Left ventricle myocardium inferior (tissue), 1 donor: ENCODE results near the gene R3HCC1L. TPM values are rescaled to one million over a fixed set of nuclear protein-coding genes. Genes with fewer than 3 reads are reported as not detected.

Experiments used
- DNase-seq: peaks from one replicate; pipeline ENCODE4 v3.0.0-alpha.2; 2020
- H3K27ac ChIP-seq: fragments of 200-600 bp; replicated peaks from 2 replicates; pipeline ENCODE4 v1.8.0; 2021
- H3K27me3 ChIP-seq: fragments of 200-600 bp; 2 replicates; pipeline ENCODE4 v1.8.0; 2021; ENCODE audit warnings: low read depth
- H3K36me3 ChIP-seq: fragments of 200-600 bp; 2 replicates; pipeline ENCODE4 v1.8.0; 2021
- H3K4me1 ChIP-seq: fragments of 200-600 bp; 2 replicates; pipeline ENCODE4 v1.8.0; 2021
- H3K4me3 ChIP-seq: fragments of 200-600 bp; 2 replicates; pipeline ENCODE4 v1.8.0; 2021; ENCODE audit warnings: mild to moderate bottlenecking, moderate library complexity
- H3K9me3 ChIP-seq: fragments of 200-600 bp; replicated peaks from 2 replicates; pipeline ENCODE4 v1.8.0; 2021
- intact Hi-C: fragments of 100-400 bp; cut with micrococcal nuclease; formaldehyde crosslinking; loops from one replicate; pipeline ENCODE4 v1.11.0; 2022
- total RNA-seq: library from RNA; stranded (reverse); fragmentation: NEBNext Ultra II Directional; extraction: Animal tissue kit (Norgen Biotek cat#: 25700); gene quantifications from one replicate; pipeline ENCODE4 v1.2.1, GENCODE V29; 2021
- TF ChIP-seq, protein P1 (sequence below): fragments of 200-600 bp; IDR thresholded peaks from 2 replicates; pipeline ENCODE4 v1.8.0; 2021; ENCODE audit warnings: antibody characterized with exemption, mild to moderate bottlenecking, borderline replicate concordance
- donor health status: DM: no; HTN: yes; CAD: no; lungs with severe emphysema.

R3HCC1L gene
- total RNA-seq, 1 donor from 2014 or later = 5.9 TPM

DNA sequence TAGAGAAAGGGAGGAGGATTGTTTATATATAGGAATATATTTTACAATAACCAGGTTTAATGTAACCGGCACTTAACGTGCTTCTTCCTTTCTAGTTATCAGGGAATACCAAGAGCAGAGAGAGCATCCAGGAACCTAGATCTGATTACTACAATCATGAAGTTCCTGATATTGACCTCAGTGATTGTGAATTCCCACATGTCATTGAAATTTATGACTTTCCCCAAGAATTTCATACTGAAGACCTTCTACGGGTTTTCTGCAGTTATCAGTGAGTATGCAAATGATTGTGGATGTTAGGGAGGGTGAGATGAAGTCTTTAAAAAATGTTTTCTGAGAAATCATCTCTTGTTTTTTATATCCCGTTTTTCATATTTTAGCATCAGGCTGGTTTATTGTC lies 97.0 kb downstream of the R3HCC1L start:
- no peak overlapping the region for H3K27ac ChIP-seq
- no peak for DNase-seq
- H3K4me1 ChIP-seq = no peaks in the 10 kb centered on the region
- TF ChIP-seq, protein P1, sequence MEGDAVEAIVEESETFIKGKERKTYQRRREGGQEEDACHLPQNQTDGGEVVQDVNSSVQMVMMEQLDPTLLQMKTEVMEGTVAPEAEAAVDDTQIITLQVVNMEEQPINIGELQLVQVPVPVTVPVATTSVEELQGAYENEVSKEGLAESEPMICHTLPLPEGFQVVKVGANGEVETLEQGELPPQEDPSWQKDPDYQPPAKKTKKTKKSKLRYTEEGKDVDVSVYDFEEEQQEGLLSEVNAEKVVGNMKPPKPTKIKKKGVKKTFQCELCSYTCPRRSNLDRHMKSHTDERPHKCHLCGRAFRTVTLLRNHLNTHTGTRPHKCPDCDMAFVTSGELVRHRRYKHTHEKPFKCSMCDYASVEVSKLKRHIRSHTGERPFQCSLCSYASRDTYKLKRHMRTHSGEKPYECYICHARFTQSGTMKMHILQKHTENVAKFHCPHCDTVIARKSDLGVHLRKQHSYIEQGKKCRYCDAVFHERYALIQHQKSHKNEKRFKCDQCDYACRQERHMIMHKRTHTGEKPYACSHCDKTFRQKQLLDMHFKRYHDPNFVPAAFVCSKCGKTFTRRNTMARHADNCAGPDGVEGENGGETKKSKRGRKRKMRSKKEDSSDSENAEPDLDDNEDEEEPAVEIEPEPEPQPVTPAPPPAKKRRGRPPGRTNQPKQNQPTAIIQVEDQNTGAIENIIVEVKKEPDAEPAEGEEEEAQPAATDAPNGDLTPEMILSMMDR = no peak
- intact Hi-C loops = no loop called here
- H3K36me3 ChIP-seq = peaks cover 24% of the 10 kb centered on the region
- peaks cover 6% of the 10 kb centered on the region for H3K9me3 ChIP-seq
- H3K4me3 ChIP-seq = no peak overlapping the region
- no peaks in the 10 kb centered on the region for H3K27me3 ChIP-seq

- peaks cover 56% of the 10 kb centered on the region for H3K36me3 ChIP-seq
- H3K9me3 ChIP-seq = no peaks in the 10 kb centered on the region
- H3K4me1 ChIP-seq = no peaks in the 10 kb centered on the region
- DNase-seq = no peak
- H3K27me3 ChIP-seq = no peaks in the 10 kb centered on the region
- no peak overlapping the region for H3K27ac ChIP-seq
- intact Hi-C loops = no loop called here
- no peak overlapping the region for H3K4me3 ChIP-seq
- TF ChIP-seq, protein P1 = no peak
Measured at GRCh38 chr10:98235846-98236245, 101.4 kb downstream of the R3HCC1L start.

DNA sequence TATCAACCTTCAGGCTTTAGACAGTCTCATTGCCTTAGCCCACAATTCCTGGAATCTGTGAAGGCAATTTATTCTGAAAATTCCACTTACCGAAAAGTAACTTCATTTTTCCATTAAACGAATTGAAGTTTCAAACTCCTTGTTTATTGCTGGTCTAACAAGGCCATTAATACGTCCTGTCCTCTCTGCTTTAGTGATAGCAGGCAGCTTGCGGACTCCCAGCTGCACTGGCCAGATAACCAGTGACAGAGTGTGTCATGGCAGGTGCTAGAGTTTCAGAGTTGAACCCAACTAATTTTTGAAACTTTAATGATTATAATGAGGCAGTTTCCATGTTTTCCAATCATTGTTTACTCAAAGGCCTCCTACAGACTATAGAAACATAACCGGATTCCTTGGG lies 102.4 kb downstream of the R3HCC1L start:
- Histone ChIP-seq H3K4me3 (no peak overlapping the region), H3K27ac (no peak overlapping the region), H3K27me3 (no peaks in the 10 kb centered on the region), H3K9me3 (no peaks in the 10 kb centered on the region), H3K4me1 (no peaks in the 10 kb centered on the region), H3K36me3 (peaks cover 51% of the 10 kb centered on the region)
- TF ChIP-seq, protein P1 = no peak
- DNase-seq = no peak
- intact Hi-C loops = no loop called here

GRCh38 chr10:98238391-98238790 lies 103.9 kb downstream of the R3HCC1L start:
- peaks cover 48% of the 10 kb centered on the region for H3K36me3 ChIP-seq

GRCh38 chr10:98240524-98240923 lies 106.1 kb downstream of the R3HCC1L start:
- intact Hi-C loops = no loop called here
- no peaks in the 10 kb centered on the region for H3K9me3 ChIP-seq
- H3K4me3 ChIP-seq = no peak overlapping the region
- H3K27ac ChIP-seq = no peak overlapping the region
- H3K36me3 ChIP-seq = peaks cover 68% of the 10 kb centered on the region
- no peak for DNase-seq
- TF ChIP-seq, protein P1 = no peak
- no peaks in the 10 kb centered on the region for H3K27me3 ChIP-seq
- H3K4me1 ChIP-seq = no peaks in the 10 kb centered on the region

More at GRCh38 chr10:98238391-98238790, 103.9 kb downstream of the R3HCC1L start:
- intact Hi-C loops = no loop called here
- Histone ChIP-seq H3K27ac (no peak overlapping the region), H3K9me3 (no peaks in the 10 kb centered on the region), H3K4me3 (no peak overlapping the region), H3K27me3 (no peaks in the 10 kb centered on the region), H3K4me1 (no peaks in the 10 kb centered on the region)
- DNase-seq = no peak
- TF ChIP-seq, protein P1 = no peak

- Histone ChIP-seq H3K4me3 (no peak overlapping the region), H3K9me3 (no peaks in the 10 kb centered on the region), H3K36me3 (peaks cover 62% of the 10 kb centered on the region), H3K4me1 (no peaks in the 10 kb centered on the region), H3K27me3 (no peaks in the 10 kb centered on the region), H3K27ac (no peak overlapping the region)
- intact Hi-C loops = no loop called here
- DNase-seq = no peak
- TF ChIP-seq, protein P1 = peak; percentile 58
Measured at GRCh38 chr10:98242823-98243222, 108.4 kb downstream of the R3HCC1L start.
